SU-DHL-6 (cell line): Measurements from ENCODE around the gene DVL1.
"Not testable (repeated sequence)": the region's sequence is repeated elsewhere in the genome, so short reads cannot be mapped to it uniquely, and the experiment has no call there.

ENCODE experiments used
- CTCF ChIP-seq: fragments of 200-600 bp; sonication (generic); IDR thresholded peaks from one replicate; pipeline ENCODE4 v1.5.1; 2017; ENCODE audit warnings: antibody characterized with exemption, mild to moderate bottlenecking, low read length, moderate library complexity; ENCODE audit not compliant: insufficient read depth, poor library complexity, severe bottlenecking
- EZH2phosphoT487 ChIP-seq: fragments of 200-600 bp; sonication (generic), shearing (Covaris generic); conservative IDR thresholded peaks from 2 replicates; pipeline ENCODE4 v1.6.1; 2018; ENCODE audit warnings: mild to moderate bottlenecking, antibody characterized with exemption, low read length, moderate library complexity, mixed read lengths

- TF ChIP-seq CTCF, EZH2phosphoT487: not testable (repeated sequence)
Measured at GRCh38 chr1:1385339-1385738, 36.1 kb upstream of the DVL1 start.
